Panc1 (cell line): Measurements from ENCODE around the gene NUDT16L1. TPM values are rescaled to one million over a fixed set of nuclear protein-coding genes. Genes with fewer than 3 reads are reported as not detected.

Source experiments
- ATAC-seq: fragments of 200-7000 bp; cut with Tn5 transposase; 2 replicates; pipeline ENCODE4 v1.9.1; 2020; ENCODE audit warnings: mild to moderate bottlenecking, moderate library complexity
- BruUV-seq: library from RNA; stranded (reverse); fragments of 400-500 nt; replicated peaks from 2 replicates; lab custom pipeline; 2021; lab: Mats Ljungman, UMichigan
- CTCF ChIA-PET: fragments of 300-600 bp; sonication (Branson Sonifier 250); formaldehyde crosslinking; loops from one replicate; lab custom pipeline; 2022; ENCODE audit warnings: antibody characterized with exemption; lab: Charles Lee
- POLR2A ChIA-PET: fragments of 300-600 bp; sonication (Branson Sonifier 250); formaldehyde crosslinking; loops from one replicate; lab custom pipeline; 2022; ENCODE audit warnings: antibody characterized with exemption; lab: Charles Lee
- DNase-seq: peaks from one replicate; pipeline ENCODE4 v3.0.0-alpha.2; 2010; ENCODE audit warnings: low read depth, low spot score
- H3K27ac ChIP-seq: 2 replicates; pipeline ENCODE4 v1.5.1; 2011; ENCODE audit warnings: mild to moderate bottlenecking, low read length, inconsistent platforms
- H3K27me3 ChIP-seq: fragments of 200-500 bp; sonication (Bioruptor generic); 2 replicates; pipeline ENCODE4 v1.6.0; 2014; ENCODE audit warnings: low read length, inconsistent platforms; ENCODE audit not compliant: control insufficient read depth, insufficient read depth
- H3K36me3 ChIP-seq: fragments of 200-500 bp; sonication (Bioruptor generic); 2 replicates; pipeline ENCODE4 v1.5.1; 2014; ENCODE audit warnings: inconsistent platforms, mild to moderate bottlenecking, low read length, moderate library complexity; ENCODE audit not compliant: control insufficient read depth, insufficient read depth
- H3K4me1 ChIP-seq: 2 replicates; pipeline ENCODE4 v1.5.1; 2011; ENCODE audit warnings: inconsistent platforms, mild to moderate bottlenecking, low read length, moderate library complexity; ENCODE audit not compliant: control insufficient read depth, insufficient read depth
- H3K4me3 ChIP-seq, 2 experiments: 2 replicates each; pipeline ENCODE4 v1.5.1; 2011 to 2012; ENCODE audit warnings: low read depth in 2 of 2, low read length in 2 of 2, mild to moderate bottlenecking in 2 of 2, inconsistent platforms in 1 of 2, moderate library complexity in 1 of 2
- H3K9me3 ChIP-seq: fragments of 200-500 bp; sonication (Bioruptor generic); 2 replicates; pipeline ENCODE4 v1.5.1; 2014; ENCODE audit warnings: low read depth, mild to moderate bottlenecking, inconsistent platforms, low read length, moderate library complexity; ENCODE audit not compliant: control insufficient read depth, insufficient read depth
- POLR2AphosphoS5 ChIP-seq: IDR thresholded peaks from 2 replicates; pipeline ENCODE4 v1.6.1; 2012; ENCODE audit warnings: mild to moderate bottlenecking, low read depth, low read length, moderate library complexity
- SIN3A ChIP-seq: IDR thresholded peaks from 2 replicates; pipeline ENCODE4 v1.6.1; 2012; ENCODE audit warnings: low read depth, mild to moderate bottlenecking, low read length, moderate library complexity, borderline replicate concordance; ENCODE audit not compliant: insufficient read depth
- TCF7L2 ChIP-seq: IDR thresholded peaks from 2 replicates; pipeline ENCODE4 v1.6.1; 2011; ENCODE audit warnings: mild to moderate bottlenecking, low read depth, low read length, inconsistent platforms
- in situ Hi-C: cut with HindIII; loops from 2 replicates; pipeline ENCODE4 v1.10.0; 2016; ENCODE audit warnings: low sequenced_read_pairs, low pct_unique_long_range_greater_than_20kb
- intact Hi-C: fragments of 100-400 bp; cut with micrococcal nuclease; formaldehyde crosslinking; loops from one replicate; pipeline ENCODE4 v1.10.0; 2022; ENCODE audit not compliant: unreplicated experiment
- total RNA-seq: library from RNA; stranded (reverse); gene quantifications from one replicate; pipeline ENCODE4 v1.2.1, GENCODE V29; 2021; ENCODE audit not compliant: unreplicated experiment
- TF ChIP-seq, protein P1 (sequence below): fragments of 450-650 bp; IDR thresholded peaks from 2 replicates; pipeline ENCODE4 v1.5.1; 2017; ENCODE audit warnings: mild to moderate bottlenecking
- TF ChIP-seq, protein P2 (sequence below), 2 experiments: IDR thresholded peaks; 2 replicates each; pipeline ENCODE4 v1.6.1; 2011 to 2012; ENCODE audit warnings: low read depth in 2 of 2, control low read depth in 1 of 2, low read length in 1 of 2, mild to moderate bottlenecking in 1 of 2, moderate library complexity in 1 of 2; ENCODE audit not compliant: insufficient read depth in 1 of 2

Gene NUDT16L1
- total RNA-seq, 1 experiment from 2014 or later, result 42.9 TPM

- Histone ChIP-seq H3K27ac (no peak overlapping the region), H3K4me3 (no peak overlapping the region), H3K27me3 (no peaks in the 10 kb centered on the region), H3K9me3 (no peaks in the 10 kb centered on the region), H3K4me1 (no peaks in the 10 kb centered on the region), H3K36me3 (peaks cover 15% of the 10 kb centered on the region)
- ATAC-seq (no peak), DNase-seq (no peak)
- BruUV-seq, result no TSS peak
- ChIA-PET POLR2A (no interaction called here), CTCF (no interaction called here)
- TF ChIP-seq TCF7L2 (no peak), POLR2AphosphoS5 (no peak)
- TF ChIP-seq, protein P1, sequence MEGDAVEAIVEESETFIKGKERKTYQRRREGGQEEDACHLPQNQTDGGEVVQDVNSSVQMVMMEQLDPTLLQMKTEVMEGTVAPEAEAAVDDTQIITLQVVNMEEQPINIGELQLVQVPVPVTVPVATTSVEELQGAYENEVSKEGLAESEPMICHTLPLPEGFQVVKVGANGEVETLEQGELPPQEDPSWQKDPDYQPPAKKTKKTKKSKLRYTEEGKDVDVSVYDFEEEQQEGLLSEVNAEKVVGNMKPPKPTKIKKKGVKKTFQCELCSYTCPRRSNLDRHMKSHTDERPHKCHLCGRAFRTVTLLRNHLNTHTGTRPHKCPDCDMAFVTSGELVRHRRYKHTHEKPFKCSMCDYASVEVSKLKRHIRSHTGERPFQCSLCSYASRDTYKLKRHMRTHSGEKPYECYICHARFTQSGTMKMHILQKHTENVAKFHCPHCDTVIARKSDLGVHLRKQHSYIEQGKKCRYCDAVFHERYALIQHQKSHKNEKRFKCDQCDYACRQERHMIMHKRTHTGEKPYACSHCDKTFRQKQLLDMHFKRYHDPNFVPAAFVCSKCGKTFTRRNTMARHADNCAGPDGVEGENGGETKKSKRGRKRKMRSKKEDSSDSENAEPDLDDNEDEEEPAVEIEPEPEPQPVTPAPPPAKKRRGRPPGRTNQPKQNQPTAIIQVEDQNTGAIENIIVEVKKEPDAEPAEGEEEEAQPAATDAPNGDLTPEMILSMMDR, result no peak
- in situ Hi-C loops (no loop called here), intact Hi-C loops (no loop called here)
Measured at GRCh38 chr16:4724661-4725270, 31.4 kb downstream of the NUDT16L1 start.

GRCh38 chr16:4726616-4727015 is 33.3 kb downstream of the NUDT16L1 start:
- ChIA-PET POLR2A (no interaction called here), CTCF (no interaction called here)
- ATAC-seq, result no peak
- H3K4me1 ChIP-seq, result no peaks in the 10 kb centered on the region
- TF ChIP-seq SIN3A (no peak), TCF7L2 (no peak), POLR2AphosphoS5 (no peak)
- TF ChIP-seq, protein P1, result no peak
- TF ChIP-seq, protein P2, sequence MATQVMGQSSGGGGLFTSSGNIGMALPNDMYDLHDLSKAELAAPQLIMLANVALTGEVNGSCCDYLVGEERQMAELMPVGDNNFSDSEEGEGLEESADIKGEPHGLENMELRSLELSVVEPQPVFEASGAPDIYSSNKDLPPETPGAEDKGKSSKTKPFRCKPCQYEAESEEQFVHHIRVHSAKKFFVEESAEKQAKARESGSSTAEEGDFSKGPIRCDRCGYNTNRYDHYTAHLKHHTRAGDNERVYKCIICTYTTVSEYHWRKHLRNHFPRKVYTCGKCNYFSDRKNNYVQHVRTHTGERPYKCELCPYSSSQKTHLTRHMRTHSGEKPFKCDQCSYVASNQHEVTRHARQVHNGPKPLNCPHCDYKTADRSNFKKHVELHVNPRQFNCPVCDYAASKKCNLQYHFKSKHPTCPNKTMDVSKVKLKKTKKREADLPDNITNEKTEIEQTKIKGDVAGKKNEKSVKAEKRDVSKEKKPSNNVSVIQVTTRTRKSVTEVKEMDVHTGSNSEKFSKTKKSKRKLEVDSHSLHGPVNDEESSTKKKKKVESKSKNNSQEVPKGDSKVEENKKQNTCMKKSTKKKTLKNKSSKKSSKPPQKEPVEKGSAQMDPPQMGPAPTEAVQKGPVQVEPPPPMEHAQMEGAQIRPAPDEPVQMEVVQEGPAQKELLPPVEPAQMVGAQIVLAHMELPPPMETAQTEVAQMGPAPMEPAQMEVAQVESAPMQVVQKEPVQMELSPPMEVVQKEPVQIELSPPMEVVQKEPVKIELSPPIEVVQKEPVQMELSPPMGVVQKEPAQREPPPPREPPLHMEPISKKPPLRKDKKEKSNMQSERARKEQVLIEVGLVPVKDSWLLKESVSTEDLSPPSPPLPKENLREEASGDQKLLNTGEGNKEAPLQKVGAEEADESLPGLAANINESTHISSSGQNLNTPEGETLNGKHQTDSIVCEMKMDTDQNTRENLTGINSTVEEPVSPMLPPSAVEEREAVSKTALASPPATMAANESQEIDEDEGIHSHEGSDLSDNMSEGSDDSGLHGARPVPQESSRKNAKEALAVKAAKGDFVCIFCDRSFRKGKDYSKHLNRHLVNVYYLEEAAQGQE (IDR thresholded peaks at IDR 0.05; ENCODE audit: insufficient read depth in 1 of 2, low read depth in 2 of 2, low read length in 1 of 2), result no peak
- intact Hi-C loops, result no loop called here
- H3K27me3 ChIP-seq, result no peaks in the 10 kb centered on the region
- in situ Hi-C loops, result no loop called here
- peaks cover 15% of the 10 kb centered on the region for H3K36me3 ChIP-seq
- H3K9me3 ChIP-seq, result no peaks in the 10 kb centered on the region
- no TSS peak for BruUV-seq
- H3K27ac ChIP-seq, result no peak overlapping the region
- no peak overlapping the region for H3K4me3 ChIP-seq
- no peak for DNase-seq
